ENCODE data around the gene ULK4.
A peak's percentile ranks its signal among the peaks of the same experiment; 100 is the strongest.

Gene ULK4

DNA sequence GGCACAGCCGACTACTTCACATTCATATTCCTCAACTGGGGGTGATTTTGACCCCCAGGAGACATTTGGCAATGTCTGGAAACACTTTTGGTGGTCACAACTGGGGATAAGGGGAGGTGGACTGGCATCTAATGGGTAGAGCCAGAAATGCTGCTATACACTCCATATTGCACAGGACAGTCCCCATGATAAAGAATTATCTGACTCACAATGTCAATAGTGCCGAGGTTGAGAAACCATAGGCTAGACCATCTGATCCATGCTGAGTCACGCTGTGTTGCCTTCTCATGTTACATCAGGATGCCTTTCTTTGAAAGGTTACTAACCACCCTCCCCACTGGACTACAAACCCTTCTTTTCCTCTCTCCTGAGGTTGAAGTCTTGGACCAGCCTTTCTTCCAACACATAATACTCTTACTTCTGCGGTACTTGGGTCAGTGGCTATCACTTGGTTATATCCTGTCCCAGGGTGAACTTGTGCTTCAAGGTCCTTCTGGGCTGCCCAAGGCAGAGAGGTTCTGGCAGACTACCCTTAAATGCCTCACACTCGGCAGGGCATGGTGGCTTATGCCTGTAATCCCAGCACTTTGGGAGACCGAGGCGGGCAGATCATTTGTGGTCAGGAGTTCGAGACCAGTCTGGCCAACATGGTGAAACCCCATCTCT, 693.8 kb downstream of the ULK4 start:
- DNase-seq (ENCODE audit: low read depth, low spot score) = peak; percentile 81

DNA sequence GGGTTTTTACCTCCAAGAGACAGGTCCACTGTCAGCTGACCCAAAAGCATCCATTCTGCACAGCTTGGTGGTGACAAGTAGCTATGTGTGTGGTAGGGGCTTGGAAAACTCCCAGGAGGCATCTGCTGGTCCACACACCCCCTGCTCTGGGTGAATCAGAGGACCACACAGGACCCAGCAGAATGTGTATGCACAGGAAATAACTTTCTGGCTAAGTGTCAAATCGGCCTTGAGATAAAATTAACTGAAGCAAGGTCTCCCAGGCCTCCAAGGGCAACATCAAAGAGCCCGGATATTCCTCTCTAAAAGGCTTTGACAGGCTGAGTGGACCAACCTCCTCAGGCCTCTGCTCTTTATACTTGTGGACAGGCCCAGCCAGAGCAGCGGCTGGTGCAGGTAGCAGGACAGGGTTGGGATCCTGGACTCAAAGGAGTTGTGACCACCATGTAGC, 696.1 kb downstream of the ULK4 start:
- DNase-seq (ENCODE audit: low read depth, low spot score) = peak; percentile 79

- DNase-seq (ENCODE audit: low read depth, low spot score) = peak; percentile 32
Measured at GRCh38 chr3:41265011-41265545, 696.8 kb downstream of the ULK4 start.

GRCh38 chr3:41260063-41260450, 701.8 kb downstream of the ULK4 start:
- no peak for DNase-seq (ENCODE audit: low read depth, low spot score)

GRCh38 chr3:41259449-41260062, 702.3 kb downstream of the ULK4 start:
- peak; percentile 7 for DNase-seq (ENCODE audit: low read depth, low spot score)

DNA sequence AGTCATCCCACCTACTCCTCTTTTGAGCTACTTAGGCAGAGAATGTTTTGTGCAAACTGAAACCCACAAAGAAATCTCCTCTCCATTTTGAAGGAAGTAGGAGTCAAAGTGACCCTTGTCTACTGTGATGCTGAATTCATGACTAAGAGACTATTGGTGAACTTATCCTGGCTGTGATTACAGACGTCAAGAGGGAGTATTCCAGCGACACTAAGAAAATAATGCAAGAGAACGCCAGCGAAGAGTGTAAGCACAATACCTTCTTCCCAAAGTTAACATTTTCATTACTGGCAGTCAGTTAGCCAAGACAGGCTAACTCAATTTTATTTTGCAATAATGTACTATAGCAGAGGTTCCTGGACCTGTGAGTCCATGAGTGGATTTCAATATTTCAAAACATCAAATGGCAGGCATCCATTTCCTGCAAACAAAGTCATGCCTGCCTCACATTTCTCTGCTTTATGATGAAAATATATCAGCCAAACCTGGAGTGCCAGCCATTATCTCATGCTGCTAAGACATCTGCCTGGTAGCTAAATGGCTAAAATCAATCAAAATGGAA, 703.6 kb downstream of the ULK4 start:
- DNase-seq (ENCODE audit: low read depth, low spot score) = no peak

GRCh38 chr3:41251593-41251992, 710.3 kb downstream of the ULK4 start:
- DNase-seq (ENCODE audit: low read depth, low spot score) = no peak

- DNase-seq (ENCODE audit: low read depth, low spot score) = no peak
Measured at GRCh38 chr3:41250825-41251224, 711.1 kb downstream of the ULK4 start.

GRCh38 chr3:41249318-41249717, 712.6 kb downstream of the ULK4 start:
- no peak for DNase-seq (ENCODE audit: low read depth, low spot score)

DNA sequence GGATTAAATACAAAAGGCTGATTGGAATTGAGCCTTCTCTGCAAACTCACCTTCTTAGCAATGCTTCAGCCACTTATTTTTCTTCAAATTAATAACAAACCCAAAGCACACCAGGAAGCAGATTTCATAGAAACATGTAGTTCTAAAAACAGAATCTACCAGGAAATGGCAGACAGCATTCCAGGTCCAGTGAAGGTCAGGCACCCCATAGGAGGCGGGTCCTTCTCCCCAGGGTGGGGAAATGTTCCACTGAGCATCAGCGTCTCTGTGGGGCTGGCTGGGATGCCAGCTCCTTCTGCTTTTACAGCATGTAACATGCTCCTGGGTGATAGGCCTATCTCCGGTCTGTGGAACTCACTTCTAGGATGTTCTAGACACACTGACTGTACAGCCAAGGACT, 713.4 kb downstream of the ULK4 start:
- no peak for DNase-seq (ENCODE audit: low read depth, low spot score)

DNA sequence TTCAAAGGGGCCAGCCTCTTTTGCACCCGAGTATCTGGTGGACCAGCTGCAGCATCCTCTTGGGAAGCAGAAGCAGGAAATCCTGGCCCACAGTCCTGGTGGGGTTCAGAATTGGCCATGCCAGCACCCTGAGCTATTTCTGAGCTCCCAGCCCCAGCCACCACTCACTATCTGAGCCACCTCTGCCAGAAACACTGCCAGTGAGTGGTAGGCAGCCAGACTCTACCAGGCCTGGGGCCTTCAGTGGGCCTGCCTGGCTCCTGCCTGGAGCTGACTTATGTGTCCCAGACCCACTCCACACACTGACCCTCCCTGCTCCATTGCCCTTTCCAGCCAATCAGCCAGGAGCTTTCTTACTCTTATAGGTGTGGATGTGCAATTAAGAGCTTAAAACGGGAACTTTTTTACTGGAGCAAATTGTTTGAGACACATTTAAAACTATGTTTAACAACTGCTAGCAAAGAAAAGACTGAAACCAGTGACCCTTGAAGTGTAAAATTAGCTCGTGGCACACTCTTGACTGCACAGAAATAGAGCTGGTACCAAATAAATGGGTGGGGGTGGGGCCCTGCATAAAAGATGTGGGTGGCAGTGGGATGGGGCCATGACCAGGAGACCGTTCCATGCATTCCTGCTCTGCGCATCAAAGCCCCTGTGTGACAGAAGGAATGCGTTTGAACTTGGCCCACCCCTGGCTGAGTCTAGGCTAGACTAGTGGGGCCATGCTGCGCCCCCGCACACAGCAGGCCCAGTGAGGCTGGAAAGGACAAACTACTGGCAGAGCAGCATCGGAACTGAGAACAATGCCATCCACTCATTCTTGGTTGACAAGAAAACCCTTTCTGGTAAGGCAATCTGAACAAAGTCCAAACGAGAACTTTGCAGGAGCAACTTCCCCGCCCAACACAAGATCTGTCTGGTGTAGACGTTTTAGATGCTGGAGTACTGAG, 714.6 kb downstream of the ULK4 start:
- peak; percentile 82 for DNase-seq (ENCODE audit: low read depth, low spot score)

GRCh38 chr3:41244620-41245336, 717.1 kb downstream of the ULK4 start:
- DNase-seq (ENCODE audit: low read depth, low spot score) = no peak

DNA sequence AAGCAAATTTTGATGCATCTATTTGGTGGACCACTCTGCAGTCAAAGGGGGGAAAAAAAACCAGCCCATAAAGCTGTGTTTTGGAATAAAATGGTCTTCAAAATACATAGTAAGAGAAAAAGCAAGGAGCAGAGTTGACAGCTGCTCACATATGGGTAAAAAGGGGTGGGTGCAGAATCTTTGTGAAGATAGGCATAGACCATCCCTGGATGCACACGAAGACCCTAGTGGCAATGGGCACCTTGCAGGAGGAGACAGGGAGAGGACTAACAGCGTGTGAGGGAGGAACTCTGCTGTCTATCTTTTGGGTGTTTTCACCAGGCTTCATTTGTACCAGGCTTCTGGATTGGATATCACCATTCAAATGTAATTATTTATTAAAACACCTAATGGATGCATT, 718.7 kb downstream of the ULK4 start:
- no peak for DNase-seq (ENCODE audit: low read depth, low spot score)

DNA sequence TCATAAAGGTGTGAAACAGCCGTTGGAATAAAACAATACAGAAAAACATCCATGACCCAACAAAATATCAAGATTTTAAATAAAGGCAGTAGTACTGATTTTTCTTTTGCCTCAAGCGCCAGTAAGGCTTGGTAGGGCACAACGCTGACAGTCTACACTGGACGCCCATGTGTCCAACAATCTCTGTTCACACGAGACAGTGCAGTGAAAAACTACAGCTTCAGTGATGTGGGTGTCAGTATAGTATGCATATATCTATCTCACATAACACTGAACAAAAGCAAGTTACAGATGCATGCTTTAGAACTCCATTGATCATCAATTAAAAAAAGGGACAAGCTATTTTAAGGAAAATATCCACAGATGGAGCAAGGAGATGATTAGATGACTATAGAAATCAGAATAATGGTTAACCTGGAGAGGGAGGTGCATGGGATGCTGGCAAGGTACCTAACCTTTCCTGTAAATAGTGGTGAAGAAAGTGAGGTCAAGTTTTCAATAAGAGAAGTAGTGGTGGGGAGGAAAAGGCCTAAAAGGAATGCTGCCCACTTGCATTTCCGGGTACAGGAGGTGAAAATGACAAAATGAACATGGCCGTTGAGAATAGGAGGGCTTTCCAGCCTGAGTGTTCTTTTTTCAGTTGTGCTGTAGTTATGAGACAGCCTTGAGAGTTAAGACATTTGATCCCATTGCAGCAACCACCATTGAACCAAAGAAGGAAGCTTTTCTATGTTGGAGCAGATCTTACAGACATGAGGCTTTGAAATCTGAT, 719.9 kb downstream of the ULK4 start:
- no peak for DNase-seq (ENCODE audit: low read depth, low spot score)

- DNase-seq (ENCODE audit: low read depth, low spot score) = no peak
Measured at GRCh38 chr3:41241161-41241560, 720.7 kb downstream of the ULK4 start.

DNA sequence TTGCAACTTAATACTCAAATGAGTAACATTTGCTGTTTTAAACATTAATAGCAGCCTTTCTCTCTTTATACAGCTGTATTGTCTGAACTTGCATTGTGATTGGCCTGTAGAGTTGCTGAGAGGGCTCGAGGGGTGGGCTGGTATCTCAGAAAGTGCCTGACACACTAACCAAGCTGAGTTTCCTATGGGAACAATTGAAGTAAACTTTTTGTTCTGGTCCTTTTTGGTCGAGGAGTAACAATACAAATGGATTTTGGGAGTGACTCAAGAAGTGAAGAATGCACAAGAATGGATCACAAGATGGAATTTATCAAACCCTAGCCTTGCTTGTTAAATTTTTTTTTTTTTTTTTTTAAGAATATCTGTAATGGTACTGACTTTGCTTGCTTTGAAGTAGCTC, 722.3 kb downstream of the ULK4 start:
- no peak for DNase-seq (ENCODE audit: low read depth, low spot score)

DNA sequence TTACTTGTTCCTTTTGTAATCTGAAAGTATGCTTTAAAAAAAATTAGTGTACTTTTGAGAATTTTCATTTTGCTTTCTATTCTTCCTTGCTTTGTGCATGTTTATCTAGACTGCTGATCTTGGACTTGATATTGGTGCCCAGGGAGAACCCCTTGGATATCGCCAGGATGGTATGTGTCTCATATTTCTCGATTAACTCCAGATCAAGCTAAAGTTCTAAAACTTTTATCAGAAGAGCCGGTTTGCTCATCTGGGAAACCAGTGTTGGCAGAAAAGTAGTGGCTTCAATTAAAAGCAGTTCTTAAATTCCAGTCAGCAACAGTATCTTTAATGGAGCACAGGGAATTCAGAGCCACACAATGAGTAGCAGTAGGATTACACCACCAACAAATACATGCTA, 724.0 kb downstream of the ULK4 start:
- no peak for DNase-seq (ENCODE audit: low read depth, low spot score)

GRCh38 chr3:41236228-41236627, 725.7 kb downstream of the ULK4 start:
- DNase-seq (ENCODE audit: low read depth, low spot score) = no peak

DNA sequence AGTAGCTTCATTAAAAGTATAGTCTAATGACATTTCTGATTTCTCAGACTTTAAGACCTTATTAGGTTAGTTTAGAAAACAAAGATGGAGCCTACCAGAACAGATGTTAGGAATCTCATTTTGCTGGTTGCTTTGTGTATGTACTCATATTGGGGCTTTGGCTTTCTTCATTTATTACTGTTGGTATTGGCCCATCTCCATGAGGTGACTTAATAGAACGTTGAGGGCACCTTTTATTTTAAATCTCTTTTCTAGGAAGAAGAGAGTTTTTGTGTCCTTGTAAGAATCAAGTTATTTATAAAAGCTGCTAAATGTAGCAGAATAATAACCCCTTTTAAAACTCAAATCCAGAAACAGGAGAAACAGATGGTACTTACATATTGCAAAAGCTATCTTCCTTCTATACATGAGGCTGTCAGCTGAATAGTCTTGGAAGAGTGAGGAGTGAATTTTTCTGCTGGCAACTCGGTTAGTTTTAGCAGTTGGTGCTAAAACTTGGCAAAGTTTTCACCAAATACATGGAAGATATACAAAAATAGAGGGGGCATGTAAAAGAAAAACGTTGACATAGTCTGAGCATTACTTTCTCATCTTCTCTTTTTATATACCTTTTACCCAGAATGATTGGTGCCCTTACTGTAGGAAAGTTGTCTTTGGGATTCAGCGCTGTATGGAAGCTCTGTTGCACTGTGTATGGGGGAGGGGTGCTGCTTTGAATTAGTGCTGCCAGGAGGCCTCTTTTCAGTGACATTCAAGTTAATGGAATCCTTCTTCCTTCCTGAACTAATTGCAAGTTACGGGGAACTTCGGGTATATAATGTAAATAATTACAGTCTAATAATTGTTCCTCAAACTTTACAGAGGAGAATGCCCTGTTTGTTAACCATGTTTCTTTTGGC, 726.8 kb downstream of the ULK4 start:
- peak; percentile 57 for DNase-seq (ENCODE audit: low read depth, low spot score)

All from astrocyte of the hippocampus (primary cell).